Stimulated activated CD8-positive, alpha-beta memory T cell treated with anti-CD3 and anti-CD28 coated beads, Interleukin-15, amount 100 ng/mL, for 24 hours (primary cell): ENCODE data around the gene TCP1.
"Not testable (repeated sequence)": the region's sequence is repeated elsewhere in the genome, so short reads cannot be mapped to it uniquely, and the experiment has no call there.

Source experiments
- DNase-seq: peaks from one replicate; pipeline ENCODE4 v3.0.0-alpha.2; 2020; ENCODE audit warnings: low read depth

TCP1 gene

DNA sequence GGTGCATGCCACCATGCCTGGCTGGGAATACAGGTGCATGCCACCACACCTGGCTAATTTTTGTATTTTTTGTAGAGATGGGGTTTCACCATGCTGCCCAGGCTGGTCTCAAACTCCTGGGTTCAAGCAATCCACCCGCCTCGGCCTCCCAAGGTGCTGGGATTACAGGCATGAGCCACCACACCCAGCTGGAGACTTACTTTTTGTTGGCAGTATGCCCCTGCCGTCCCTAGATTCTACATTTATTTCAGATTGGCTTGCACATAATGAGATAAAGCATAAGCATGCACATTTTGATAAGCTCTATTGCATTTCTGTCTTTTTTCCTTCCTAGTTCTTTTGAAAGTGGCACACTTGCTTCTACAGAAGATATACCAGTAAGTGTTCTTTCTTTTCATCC lies 27.4 kb upstream of the TCP1 start:
- DNase-seq: not testable (repeated sequence)

DNA sequence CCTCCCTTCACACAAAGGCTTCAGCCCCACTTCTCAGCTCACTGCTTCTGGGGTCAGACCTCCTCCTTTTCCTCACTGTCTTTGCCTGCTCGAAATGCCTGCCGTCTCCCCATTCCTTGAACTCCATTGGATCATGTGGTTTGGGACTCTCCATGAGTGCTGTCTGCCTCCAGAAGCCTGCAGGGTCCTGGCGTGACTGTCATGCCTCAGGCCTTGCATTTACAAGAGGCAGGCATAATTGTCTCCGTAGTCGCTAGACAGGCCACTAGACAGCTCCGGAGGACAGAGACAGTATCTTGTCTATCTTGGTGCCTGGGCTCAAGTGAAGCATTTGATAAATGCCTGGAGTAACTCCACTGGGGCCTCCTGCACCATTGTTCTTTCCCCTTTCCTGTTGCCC lies 26.0 kb upstream of the TCP1 start:
- DNase-seq: no peak

DNA sequence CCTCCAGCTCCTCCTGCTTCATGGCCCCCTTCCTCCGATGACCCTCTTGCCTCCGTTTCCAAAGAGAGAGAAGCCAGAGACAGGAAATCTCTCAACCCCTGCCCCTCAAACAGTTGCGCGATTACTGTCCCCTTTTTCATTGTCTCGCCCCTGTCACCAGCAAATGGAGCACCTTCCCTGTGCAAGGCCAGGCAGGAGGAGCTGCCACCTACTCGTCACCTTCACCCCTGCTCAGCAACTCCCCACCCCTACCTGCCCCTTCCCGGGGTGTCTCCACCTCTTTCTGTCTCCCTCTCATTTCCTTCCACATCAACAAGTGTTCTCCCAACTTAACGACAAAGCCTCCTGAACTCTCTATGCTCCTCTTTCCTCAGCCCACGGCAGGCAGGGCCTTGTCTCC lies 24.4 kb upstream of the TCP1 start:
- no peak for DNase-seq

DNA sequence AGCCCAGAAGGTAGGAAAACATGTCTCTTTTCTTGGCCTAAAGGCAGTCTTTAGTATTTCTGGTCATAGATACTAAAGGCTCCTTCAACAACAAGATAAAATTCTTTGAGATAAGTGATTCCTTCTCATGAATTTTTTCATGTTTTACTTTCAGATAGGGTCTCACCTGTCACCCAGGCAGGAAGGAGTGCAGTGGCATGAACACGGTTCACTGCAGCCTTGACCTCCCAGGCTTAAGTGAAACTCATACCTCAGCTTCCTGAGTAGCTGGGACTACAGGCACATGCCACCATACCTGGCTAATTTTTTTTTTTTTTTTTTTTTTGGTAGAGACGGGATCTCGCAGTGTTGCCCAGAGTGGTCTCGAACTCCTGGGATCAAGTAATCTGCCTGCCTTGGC lies 19.7 kb upstream of the TCP1 start:
- no peak for DNase-seq

DNA sequence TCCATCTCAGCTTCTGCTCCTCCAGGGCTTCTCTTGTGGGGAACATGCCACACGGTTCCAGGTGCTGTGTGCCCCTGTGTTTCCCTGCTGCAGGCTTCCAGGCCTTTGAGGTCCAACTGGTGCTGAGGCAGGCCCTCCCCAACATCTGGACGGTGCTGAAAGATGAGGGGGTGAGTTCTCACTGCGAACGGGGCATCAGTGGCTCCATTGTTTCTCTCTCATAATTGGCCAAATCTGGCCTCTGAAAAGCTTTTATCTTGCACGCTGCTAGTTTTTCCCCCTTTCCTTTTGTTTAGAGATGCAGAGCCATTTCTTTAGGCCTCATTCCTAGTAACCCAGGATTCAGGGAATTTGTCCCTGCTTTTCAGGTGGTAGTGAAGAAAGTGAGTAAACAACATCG lies 19.2 kb upstream of the TCP1 start:
- no peak for DNase-seq

DNA sequence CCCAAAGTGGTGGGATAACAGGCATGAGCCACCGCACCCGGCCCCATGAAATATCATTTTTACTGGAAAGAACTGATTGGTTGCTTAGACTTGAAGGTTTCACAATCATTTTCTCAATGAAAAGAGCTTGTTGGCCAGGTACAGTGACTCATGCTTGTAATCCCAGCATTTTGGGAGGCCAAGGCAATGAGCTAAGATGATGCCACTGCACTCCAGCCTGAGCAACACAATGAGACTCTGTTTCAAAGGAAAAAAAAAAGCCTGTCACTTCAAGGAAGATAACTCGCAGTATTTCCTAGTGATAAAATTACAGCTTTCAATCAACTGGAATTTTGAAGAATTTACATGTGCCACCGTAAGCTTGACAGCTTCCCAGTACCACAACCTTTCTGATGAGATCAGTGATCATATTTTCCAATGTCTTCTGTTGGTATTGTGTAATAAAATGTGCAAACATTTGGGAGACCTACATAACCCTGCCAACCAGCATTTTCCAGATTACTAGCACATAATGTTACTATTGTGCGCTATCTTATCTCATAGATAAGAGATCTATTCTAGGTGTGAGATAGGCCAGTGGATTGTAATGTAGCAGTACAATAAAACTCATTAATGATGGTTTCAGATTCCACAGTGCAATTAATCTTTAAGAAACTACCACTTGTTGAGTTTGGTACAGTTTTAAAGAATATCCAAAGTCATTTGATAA lies 17.9 kb upstream of the TCP1 start:
- no peak for DNase-seq

DNA sequence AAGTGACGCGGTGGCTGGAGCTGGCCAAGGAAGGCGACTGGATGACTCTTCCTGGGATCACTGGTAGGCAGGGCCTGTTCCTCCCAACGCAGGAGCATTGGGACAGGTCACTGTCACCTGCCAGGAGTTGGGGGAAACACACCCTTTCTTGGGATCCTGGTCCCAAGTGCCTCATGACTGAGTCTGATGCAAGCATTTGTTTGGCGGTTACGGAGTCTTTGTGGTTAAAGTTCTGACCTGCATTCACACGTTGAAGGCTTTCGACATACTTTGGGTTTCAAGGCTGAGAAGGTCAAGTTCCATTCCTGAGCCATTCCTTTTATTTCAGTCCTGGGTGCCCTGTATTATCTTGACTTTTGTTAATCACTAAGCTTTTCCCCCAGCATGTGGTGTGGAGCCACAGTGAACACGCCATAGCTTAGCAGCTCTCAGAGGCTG lies 16.6 kb upstream of the TCP1 start:
- no peak for DNase-seq

DNA sequence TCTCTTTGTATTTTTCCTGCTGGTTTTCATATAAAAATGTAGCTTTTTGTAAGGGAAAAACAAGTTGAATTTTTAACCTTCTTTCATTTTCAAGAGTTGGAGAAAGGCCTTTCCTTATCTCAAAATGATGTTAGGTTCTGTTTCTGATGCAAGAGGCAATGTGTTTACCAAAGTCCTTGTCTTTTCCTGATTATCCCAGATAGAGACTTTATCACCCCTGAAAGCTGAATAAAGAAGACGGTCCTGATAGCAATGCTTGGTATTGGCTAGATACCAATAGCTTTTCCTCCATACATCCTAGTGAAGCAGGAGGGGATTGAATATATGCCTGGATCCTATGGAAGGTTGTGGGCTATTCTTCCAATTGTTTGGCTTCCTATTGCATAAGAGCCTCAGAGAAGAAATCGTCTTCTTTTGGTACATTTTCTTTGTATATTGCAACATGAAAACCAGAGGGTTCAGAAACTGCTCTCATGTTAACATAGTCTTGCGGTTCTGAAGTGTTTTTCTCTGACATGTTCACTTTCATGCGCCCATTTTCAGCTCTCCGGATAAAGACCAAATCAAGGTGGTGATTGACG lies 16.1 kb upstream of the TCP1 start:
- no peak for DNase-seq

DNA sequence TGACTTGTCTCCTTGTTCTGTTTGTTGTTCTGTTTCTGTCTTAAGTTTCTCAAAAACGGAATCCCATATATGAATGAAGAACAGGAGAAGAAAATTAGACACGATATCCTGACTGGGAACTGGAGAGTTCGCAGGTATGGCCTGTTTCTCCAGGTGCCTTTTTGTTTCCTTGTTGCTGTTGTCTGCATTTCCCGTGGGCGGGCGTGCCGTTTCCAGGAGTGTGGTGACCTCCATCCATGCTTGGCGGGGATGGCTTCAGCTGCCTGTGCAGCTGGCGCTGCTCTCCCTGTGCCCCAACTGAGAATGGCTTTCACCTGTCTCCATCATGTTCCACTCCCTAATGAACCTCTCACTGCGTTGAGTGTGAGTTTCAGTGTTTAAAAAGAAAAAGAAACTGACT lies 15.1 kb upstream of the TCP1 start:
- no peak for DNase-seq

DNA sequence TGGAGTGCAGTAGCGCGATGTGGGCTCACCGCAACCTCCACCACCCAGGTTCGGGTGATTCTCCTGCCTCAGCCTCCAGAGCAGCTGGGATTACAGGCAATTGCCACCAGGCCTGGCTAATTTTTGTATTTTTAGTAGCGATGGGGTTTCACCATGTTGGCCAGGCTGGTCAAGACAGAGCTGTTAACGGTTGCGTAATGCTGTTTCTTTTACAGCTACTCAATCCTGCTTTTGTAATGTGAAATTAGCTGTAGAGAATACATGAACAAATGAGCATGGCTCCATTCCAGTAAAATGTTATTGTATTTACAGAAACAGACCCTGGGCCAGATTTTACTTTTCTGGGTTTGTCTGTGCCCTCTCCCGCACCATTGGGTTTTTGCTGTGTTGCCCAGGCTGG lies 12.5 kb upstream of the TCP1 start:
- DNase-seq: no peak

DNA sequence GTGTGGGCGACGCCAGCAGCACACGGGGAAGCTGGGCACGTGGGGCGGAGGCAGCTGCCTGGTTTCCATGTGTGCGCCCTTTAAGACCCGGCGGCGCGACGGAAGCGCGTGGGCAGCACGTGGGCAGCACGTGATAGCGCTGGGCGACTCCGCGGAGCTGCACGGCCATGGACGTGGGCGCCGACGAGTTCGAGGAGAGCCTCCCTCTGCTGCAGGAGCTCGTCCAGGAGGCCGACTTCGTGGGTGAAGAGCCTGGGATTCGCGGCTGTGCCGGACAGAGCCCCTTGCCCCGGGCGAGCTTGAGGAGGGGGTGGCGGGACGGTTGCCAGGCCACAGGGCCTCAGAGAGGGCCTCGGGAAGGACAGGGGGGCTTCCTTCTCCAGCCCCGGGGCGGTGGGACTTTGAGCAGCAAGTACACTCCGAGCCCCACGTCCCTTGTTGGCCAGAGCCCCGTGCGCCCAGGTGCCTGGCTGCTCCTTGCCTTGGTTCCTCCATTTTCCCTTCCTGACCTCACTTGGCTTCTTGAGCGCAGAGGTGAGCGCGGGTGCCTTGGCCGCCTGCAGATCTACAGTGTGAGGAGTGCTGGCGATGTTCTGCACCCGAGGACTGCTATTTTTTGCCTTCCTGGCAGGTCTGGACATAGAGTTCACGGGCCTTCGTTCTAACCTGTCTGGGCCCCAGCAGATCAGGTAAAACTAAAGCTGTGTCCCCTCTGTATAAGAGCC lies 10.9 kb upstream of the TCP1 start, which contains the start of gene PNLDC1:
Gene PNLDC1 (plus strand): TSS at position 136 of the 725 bp plus-strand sequence. CDS start 32 bp downstream, at position 168.
- no peak for DNase-seq

DNA sequence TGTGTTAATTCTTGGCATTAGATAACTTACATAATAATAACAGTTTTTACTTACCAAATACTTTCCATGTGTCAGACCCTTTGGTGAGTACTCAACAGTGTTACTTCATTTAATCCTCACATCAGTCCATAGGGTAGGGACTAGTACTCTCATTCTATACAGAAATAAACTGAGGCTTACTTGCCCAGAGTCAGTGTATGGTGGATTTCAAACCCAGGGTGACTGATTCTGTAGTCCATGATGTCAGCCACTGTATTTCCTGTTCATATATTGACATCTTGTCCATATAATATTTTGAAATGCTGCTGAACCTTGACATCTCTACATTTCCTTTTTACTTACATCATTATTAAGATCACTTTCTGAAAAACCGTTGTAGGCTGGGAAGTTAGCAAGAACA lies 8.2 kb upstream of the TCP1 start:
- DNase-seq: no peak

DNA sequence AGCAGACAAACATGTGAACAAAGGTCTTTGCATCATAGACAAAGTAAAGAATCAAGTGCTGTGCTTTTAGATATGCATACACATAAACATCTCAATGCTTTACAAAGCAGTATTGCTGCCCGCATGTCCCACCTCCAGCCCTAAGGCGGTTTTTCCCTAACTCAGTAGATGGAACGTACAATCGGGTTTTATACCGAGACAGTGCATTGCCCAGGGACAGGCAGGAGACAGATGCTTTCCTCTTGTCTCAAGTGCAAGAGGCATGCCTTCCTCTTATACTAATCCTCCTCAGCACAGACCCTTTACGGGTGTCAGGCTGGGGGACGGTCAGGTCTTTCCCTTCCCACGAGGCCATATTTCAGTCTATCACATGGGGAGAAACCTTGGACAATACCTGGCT lies 5.6 kb upstream of the TCP1 start:
- not testable (repeated sequence) for DNase-seq

DNA sequence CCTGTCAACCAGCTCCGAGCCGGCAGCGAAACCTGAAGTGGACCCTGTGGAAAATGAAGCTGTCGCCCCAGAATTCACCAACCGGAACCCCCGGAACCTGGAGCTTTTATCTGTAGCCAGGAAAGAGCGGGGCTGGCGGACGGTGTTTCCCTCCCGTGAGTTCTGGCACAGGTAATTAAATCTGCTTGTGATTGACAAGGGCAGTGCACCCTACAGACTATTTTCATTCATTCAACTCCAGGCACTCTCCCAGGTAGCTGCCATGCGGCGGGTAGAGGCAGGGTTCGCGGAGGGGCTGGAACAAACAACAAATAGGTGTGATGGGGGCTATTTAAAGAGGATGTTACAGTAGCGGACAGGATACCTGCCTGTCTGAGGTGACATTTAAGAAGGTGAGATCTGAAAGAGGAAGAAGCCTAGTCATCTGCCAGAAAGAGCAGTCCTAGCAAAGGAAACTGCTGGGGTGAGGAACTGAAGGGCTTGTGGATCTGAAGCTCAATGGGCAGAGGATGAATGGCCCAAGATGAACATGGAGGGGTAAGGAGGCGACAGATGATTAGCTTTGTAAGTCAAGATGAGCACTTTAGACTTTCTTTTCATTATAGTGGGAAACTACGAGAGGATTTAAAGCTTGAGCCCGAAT lies 1.7 kb upstream of the TCP1 start:
- no peak for DNase-seq

DNA sequence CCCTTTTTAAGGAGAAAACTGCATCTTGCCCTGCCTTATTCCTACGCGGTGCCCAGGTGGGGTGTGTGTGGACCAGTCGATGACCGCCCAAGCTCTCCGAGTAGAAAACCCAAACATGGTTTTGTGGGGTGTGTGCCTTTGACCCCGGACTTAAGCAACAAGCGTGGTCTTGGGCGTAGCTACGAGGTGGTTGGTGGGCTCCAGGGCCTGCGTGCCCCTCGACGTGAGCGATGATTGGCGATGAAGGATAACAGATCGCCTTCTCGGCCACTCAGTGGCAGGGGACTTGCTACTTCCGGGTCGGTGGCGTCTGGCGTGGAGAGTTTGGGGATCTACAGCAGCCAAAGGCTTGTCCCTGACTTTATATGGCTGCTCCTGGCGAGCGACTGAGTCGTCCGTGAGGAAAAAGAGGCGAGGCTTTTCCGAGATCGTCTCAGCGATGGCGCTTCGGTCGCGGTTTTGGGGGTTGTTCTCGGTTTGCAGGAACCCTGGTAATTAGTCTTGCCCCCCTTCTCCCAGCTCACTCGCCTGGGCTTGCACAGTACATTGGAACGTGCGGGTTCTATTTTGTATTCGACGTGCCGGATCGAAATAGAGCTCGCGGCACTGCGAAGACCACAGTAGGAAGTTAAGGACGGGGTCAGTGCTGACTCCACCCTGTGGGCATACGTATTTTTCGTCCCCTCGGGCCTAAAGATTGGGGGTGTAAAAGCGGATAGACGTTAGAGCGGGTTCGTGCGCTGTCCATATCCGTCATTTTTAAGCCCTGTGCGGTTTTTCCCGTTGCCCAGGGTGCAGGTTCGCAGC lies 950 bp upstream of the TCP1 start, which contains the start of gene MRPL18:
Gene MRPL18 (plus strand): TSS at position 319 of the 807 bp plus-strand sequence. CDS start 121 bp downstream, at position 440.
- peak; percentile 47 for DNase-seq

DNA sequence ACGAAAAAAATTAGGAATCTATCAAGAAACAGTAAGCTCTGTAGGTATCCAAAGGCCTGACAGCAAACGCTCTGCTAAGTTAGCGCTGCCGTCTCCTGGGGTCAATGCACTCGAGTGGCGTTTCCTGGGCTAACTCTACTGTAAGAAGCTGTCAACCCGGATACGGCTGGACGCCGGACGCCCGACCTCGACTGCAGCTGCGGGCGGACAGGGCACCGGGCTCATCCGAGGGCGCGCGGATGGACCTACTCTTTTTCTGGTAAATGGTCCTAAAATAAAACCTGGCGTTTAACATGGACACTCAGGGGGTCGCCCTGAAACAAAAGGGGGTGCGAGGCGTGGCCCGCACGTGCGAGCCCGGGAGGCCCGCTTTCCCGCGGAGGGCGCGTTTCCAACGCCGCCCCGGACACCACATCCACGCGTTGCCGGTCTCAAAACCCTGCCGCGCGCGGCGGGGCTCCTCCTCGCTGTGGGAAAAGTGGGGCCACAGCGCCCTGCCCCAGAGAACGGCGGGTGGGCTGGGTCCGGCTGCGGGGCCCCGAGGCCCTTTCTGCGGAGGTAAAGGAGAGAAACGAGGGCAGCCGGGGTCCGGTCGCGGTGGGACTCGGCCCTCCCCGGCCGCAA lies 537 bp downstream of the TCP1 start:
- peak; percentile 13 for DNase-seq

DNA sequence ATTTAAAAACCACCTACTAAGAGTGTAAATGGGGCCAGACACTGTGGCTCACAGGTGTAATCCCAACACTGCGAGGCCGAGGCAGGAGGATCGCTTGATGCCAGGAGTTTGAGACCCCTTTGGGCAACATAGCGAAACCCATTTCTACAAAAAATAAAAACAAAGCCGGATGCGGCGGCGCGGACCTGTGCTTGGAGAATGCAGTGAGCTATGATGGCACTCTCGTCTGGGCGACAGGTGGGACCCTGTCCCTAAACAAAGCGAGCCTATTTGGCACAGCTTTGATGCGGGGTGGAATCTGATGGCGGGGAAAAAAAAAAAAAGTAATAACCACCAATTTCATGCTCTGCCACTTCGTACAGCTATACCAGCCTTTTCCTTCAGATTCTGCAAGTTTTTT lies 1.1 kb downstream of the TCP1 start:
- no peak for DNase-seq

DNA sequence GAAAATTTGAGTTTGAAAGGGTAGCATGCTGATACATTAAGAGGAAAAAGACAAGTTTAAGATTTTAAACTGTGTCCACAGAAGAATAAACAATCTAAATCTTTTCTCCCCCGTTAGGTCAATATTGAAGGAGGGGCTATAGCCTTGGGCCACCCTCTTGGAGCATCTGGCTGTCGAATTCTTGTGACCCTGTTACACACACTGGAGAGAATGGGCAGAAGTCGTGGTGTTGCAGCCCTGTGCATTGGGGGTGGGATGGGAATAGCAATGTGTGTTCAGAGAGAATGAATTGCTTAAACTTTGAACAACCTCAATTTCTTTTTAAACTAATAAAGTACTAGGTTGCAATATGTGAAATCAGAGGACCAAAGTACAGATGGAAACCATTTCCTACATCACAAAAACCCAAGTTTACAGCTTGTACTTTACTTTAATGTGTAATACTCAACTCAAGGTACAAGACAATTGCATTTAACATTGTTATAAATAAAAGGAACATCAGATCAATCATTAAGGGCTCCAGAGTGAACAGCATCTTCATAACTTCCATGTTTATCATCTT lies 10.8 kb downstream of the TCP1 start:
- no peak for DNase-seq

DNA sequence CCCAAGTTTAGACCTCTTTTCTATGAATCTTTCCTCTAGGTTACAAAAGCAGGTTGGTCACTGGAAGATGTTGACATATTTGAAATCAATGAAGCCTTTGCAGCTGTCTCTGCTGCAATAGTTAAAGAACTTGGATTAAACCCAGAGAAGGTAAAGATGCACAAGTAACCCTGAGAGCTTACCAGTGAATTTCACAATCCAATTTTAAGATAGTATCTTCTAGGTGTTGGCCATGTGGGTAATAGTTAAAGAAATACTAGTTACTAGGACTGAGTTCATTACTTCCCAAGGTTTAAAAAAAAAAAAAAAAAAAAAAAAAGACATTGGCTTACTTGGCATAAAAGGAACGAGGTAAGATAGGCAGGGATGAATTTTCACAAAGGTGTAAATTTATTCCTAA lies 11.3 kb downstream of the TCP1 start:
- no peak for DNase-seq

DNA sequence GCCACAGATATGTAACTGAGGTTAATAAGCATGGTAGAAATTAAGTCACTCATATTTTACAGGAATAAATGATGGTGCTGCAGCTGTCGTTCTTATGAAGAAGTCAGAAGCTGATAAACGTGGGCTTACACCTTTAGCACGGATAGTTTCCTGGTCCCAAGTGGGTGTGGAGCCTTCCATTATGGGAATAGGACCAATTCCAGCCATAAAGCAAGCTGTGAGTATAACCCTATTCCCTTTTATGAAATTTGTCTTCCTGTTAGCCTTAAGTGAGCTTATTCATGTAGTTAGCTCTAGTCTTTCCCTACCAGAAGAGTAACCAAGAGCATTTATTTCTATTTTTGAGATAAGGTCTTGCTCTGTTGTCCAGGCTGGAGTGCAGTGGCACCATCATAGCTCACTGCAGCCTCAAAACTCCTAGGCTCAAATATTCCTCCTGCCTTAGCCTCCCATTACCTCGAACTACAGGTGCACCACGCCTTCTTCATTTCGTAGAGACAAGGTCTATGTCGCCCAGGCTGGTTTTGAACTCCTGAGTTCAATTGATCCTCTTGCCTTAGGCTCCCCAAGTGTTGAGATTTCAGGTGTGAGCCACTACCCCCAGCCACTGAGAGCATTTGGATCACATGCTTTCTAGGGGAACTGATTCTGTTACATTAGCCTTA lies 12.0 kb downstream of the TCP1 start:
- no peak for DNase-seq
